LHCN-M2 (cell line): ENCODE results near the gene GTPBP1. TPM values are rescaled to one million over a fixed set of nuclear protein-coding genes. Genes with fewer than 3 reads are reported as not detected.

Source experiments
- total RNA-seq: library from RNA; depleted of rRNA; stranded (reverse); fragments of >200 nt; gene quantifications from 2 replicates; pipeline ENCODE4 v1.2.3, GENCODE V29; 2014; rRNA removed

GTPBP1 gene
- total RNA-seq, 1 experiment from 2014 or later = 24.5 TPM

Other genes with a start within 250 kb of the GTPBP1 start
- gene KDELR3, start 237.8 kb upstream of the GTPBP1 start, total RNA-seq = 40.0 and 44.8 TPM in 2 replicates
- gene DDX17, start 199.6 kb upstream of the GTPBP1 start, total RNA-seq = 290 and 312 TPM in 2 replicates
- 2.8 and 20.8 TPM in 2 replicates for gene DMC1, start 135.8 kb upstream of the GTPBP1 start, total RNA-seq
- gene FAM227A, start 49.6 kb upstream of the GTPBP1 start, total RNA-seq = 0.51 and 1.4 TPM in 2 replicates
- 12.4 and 16.4 TPM in 2 replicates for gene CBY1, start 49.3 kb upstream of the GTPBP1 start, total RNA-seq
- gene TOMM22, start 24.0 kb upstream of the GTPBP1 start, total RNA-seq = 60.9 and 74.1 TPM in 2 replicates
- gene JOSD1, start 5.0 kb upstream of the GTPBP1 start, total RNA-seq = 54.6 and 65.0 TPM in 2 replicates
- gene SUN2, start 50.1 kb downstream of the GTPBP1 start, total RNA-seq = 136 and 140 TPM in 2 replicates
- 19.0 and 22.6 TPM in 2 replicates for gene DNAL4, start 88.2 kb downstream of the GTPBP1 start, total RNA-seq
- 0.06 and 0.23 TPM in 2 replicates for gene NPTXR, start 138.1 kb downstream of the GTPBP1 start, total RNA-seq
- 29.0 TPM in 2 replicates for gene CBX6, start 166.3 kb downstream of the GTPBP1 start, total RNA-seq